SW480 (cell line): ENCODE data around the gene ACTL7B.
"Not testable (repeated sequence)": the region's sequence is repeated elsewhere in the genome, so short reads cannot be mapped to it uniquely, and the experiment has no call there.

ENCODE experiments used
- DNase-seq: peaks from one replicate; pipeline ENCODE4 v3.0.0-alpha.2; 2016; ENCODE audit warnings: low spot score

ACTL7B gene

GRCh38 chr9:108869092-108869725, 13.4 kb upstream of the ACTL7B start:
- peak; percentile 13 for DNase-seq

- DNase-seq: no peak
Measured at GRCh38 chr9:108867829-108868228, 12.0 kb upstream of the ACTL7B start.

GRCh38 chr9:108867116-108867515, 11.3 kb upstream of the ACTL7B start:
- DNase-seq: no peak

GRCh38 chr9:108866001-108866420, 10.2 kb upstream of the ACTL7B start:
- no peak for DNase-seq

- no peak for DNase-seq
Measured at GRCh38 chr9:108865037-108865436, 9.3 kb upstream of the ACTL7B start.

- no peak for DNase-seq
Measured at GRCh38 chr9:108864446-108864845, 8.7 kb upstream of the ACTL7B start.

- DNase-seq: no peak
Measured at GRCh38 chr9:108863891-108864290, 8.1 kb upstream of the ACTL7B start.

GRCh38 chr9:108861997-108862396, 6.2 kb upstream of the ACTL7B start, which contains the start of gene ACTL7A:
Gene ACTL7A, plus strand, starts transcription at chr9:108862266. Its CDS starts 57 bp downstream, at chr9:108862323.
- no peak for DNase-seq

GRCh38 chr9:108861464-108861863, 5.7 kb upstream of the ACTL7B start:
- no peak for DNase-seq

- DNase-seq: peak; percentile 10
Measured at GRCh38 chr9:108860764-108861163, 5.0 kb upstream of the ACTL7B start.

GRCh38 chr9:108860354-108860753, 4.6 kb upstream of the ACTL7B start:
- DNase-seq: no peak

GRCh38 chr9:108859459-108860114, 3.8 kb upstream of the ACTL7B start:
- no peak for DNase-seq

GRCh38 chr9:108857572-108857971, 1.8 kb upstream of the ACTL7B start:
- DNase-seq: no peak

- DNase-seq: no peak
Measured at GRCh38 chr9:108855529-108855886, 278 bp downstream of the ACTL7B start.

GRCh38 chr9:108854641-108855528, 901 bp downstream of the ACTL7B start:
- DNase-seq: no peak

- DNase-seq: no peak
Measured at GRCh38 chr9:108854094-108854493, 1.7 kb downstream of the ACTL7B start.

- no peak for DNase-seq
Measured at GRCh38 chr9:108852079-108852478, 3.7 kb downstream of the ACTL7B start.

- no peak for DNase-seq
Measured at GRCh38 chr9:108851138-108851537, 4.6 kb downstream of the ACTL7B start.

- DNase-seq: peak; percentile 35
Measured at GRCh38 chr9:108850293-108850897, 5.4 kb downstream of the ACTL7B start.

GRCh38 chr9:108848296-108848695, 7.5 kb downstream of the ACTL7B start:
- DNase-seq: not testable (repeated sequence)

GRCh38 chr9:108845947-108846346, 9.8 kb downstream of the ACTL7B start:
- DNase-seq: no peak

- no peak for DNase-seq
Measured at GRCh38 chr9:108845507-108845906, 10.3 kb downstream of the ACTL7B start.
